Stimulated activated CD4-positive, alpha-beta T cell treated with anti-CD3 and anti-CD28 coated beads, Interleukin-1b, Interleukin-23, amount 100 ng/mL, for 1 hour (primary cell): Measurements from ENCODE around the gene LEO1.
"Not testable (repeated sequence)": the region's sequence is repeated elsewhere in the genome, so short reads cannot be mapped to it uniquely, and the experiment has no call there.

ENCODE experiments used
- DNase-seq, 2 donors: peaks; one replicate each; pipeline ENCODE4 v3.0.0-alpha.2; 2020; ENCODE audit warnings: low read depth in 2 of 2

The LEO1 gene

GRCh38 chr15:52003710-52004109, 32.1 kb upstream of the LEO1 start:
- no peak for DNase-seq

GRCh38 chr15:52003089-52003488, 31.5 kb upstream of the LEO1 start:
- DNase-seq: not testable (repeated sequence)

- no peak for DNase-seq
These were observed 30.8 kb upstream of the LEO1 start for GRCh38 chr15:52002351-52002750.

- no peak for DNase-seq
These were observed 21.4 kb upstream of the LEO1 start for GRCh38 chr15:51992953-51993352.

- DNase-seq: no peak
These were observed 19.6 kb upstream of the LEO1 start for GRCh38 chr15:51991141-51991540.

GRCh38 chr15:51982770-51983103, 11.2 kb upstream of the LEO1 start:
- DNase-seq: no peak

GRCh38 chr15:51982013-51982769, 10.6 kb upstream of the LEO1 start:
- no peak for DNase-seq

- DNase-seq: no peak
These were observed 2.2 kb upstream of the LEO1 start for GRCh38 chr15:51973775-51974174.

GRCh38 chr15:51973220-51973619, 1.6 kb upstream of the LEO1 start:
- no peak for DNase-seq

- DNase-seq: no peak
These were observed 575 bp downstream of the LEO1 start for GRCh38 chr15:51971032-51971374.

- DNase-seq: no peak
These were observed 1.3 kb downstream of the LEO1 start for GRCh38 chr15:51970132-51970817.

GRCh38 chr15:51969728-51970127, 1.9 kb downstream of the LEO1 start:
- no peak for DNase-seq

GRCh38 chr15:51967583-51967982, 4.0 kb downstream of the LEO1 start:
- no peak for DNase-seq

- no peak for DNase-seq
These were observed 5.4 kb downstream of the LEO1 start for GRCh38 chr15:51966192-51966591.

- no peak for DNase-seq
These were observed 5.9 kb downstream of the LEO1 start for GRCh38 chr15:51965691-51966090.

GRCh38 chr15:51955504-51955903, 16.1 kb downstream of the LEO1 start:
- DNase-seq: no peak

- DNase-seq: no peak
These were observed 18.8 kb downstream of the LEO1 start for GRCh38 chr15:51952805-51953204.

GRCh38 chr15:51947124-51947523, 24.5 kb downstream of the LEO1 start:
- DNase-seq: no peak

- no peak for DNase-seq
These were observed 32.4 kb downstream of the LEO1 start for GRCh38 chr15:51939216-51939615.

- DNase-seq: no peak
These were observed 33.3 kb downstream of the LEO1 start for GRCh38 chr15:51938286-51938685.

- no peak for DNase-seq
These were observed 35.5 kb downstream of the LEO1 start for GRCh38 chr15:51936105-51936478.

- no peak for DNase-seq
These were observed 36.0 kb downstream of the LEO1 start for GRCh38 chr15:51935466-51936104.

GRCh38 chr15:51932161-51932560, 39.4 kb downstream of the LEO1 start:
- no peak for DNase-seq
